ENCODE data around the gene VIPR1.

The VIPR1 gene

GRCh38 chr3:42503957-42504333 is 1.5 kb downstream of the VIPR1 start:
- TF ChIP-seq CTCF (IDR thresholded peaks at IDR 0.05; ENCODE audit: borderline replicate concordance, control extremely low read depth, extremely low read depth, insufficient read depth, missing control alignments) = no peak
- in situ Hi-C loops (cut with MboI; ENCODE audit: low sequenced_read_pairs, unreplicated experiment) = no loop called here
- no peak for DNase-seq (ENCODE audit: low spot score)

GRCh38 chr3:42504334-42505127 is 2.1 kb downstream of the VIPR1 start:
- in situ Hi-C loops (cut with MboI; ENCODE audit: low sequenced_read_pairs, unreplicated experiment) = no loop called here
- no peak for DNase-seq (ENCODE audit: low spot score)
- no peak for TF ChIP-seq CTCF (IDR thresholded peaks at IDR 0.05; ENCODE audit: borderline replicate concordance, control extremely low read depth, extremely low read depth, insufficient read depth, missing control alignments)

GRCh38 chr3:42505128-42505848 is 2.8 kb downstream of the VIPR1 start:
- TF ChIP-seq CTCF (IDR thresholded peaks at IDR 0.05; ENCODE audit: borderline replicate concordance, control extremely low read depth, extremely low read depth, insufficient read depth, missing control alignments) = no peak
- no peak for DNase-seq (ENCODE audit: low spot score)
- in situ Hi-C loops (cut with MboI; ENCODE audit: low sequenced_read_pairs, unreplicated experiment) = no loop called here

GRCh38 chr3:42505849-42506410 is 3.5 kb downstream of the VIPR1 start:
- DNase-seq (ENCODE audit: low spot score) = no peak
- TF ChIP-seq CTCF (IDR thresholded peaks at IDR 0.05; ENCODE audit: borderline replicate concordance, control extremely low read depth, extremely low read depth, insufficient read depth, missing control alignments) = no peak
- in situ Hi-C loops (cut with MboI; ENCODE audit: low sequenced_read_pairs, unreplicated experiment) = no loop called here

- no peak for TF ChIP-seq CTCF (IDR thresholded peaks at IDR 0.05; ENCODE audit: borderline replicate concordance, control extremely low read depth, extremely low read depth, insufficient read depth, missing control alignments)
- in situ Hi-C loops (cut with MboI; ENCODE audit: low sequenced_read_pairs, unreplicated experiment) = no loop called here
- no peak for DNase-seq (ENCODE audit: low spot score)
These were observed 4.8 kb downstream of the VIPR1 start for GRCh38 chr3:42507252-42507651.

- in situ Hi-C loops (cut with MboI; ENCODE audit: low sequenced_read_pairs, unreplicated experiment) = no loop called here
- TF ChIP-seq CTCF (IDR thresholded peaks at IDR 0.05; ENCODE audit: borderline replicate concordance, control extremely low read depth, extremely low read depth, insufficient read depth, missing control alignments) = no peak
- DNase-seq (ENCODE audit: low spot score) = no peak
These were observed 5.4 kb downstream of the VIPR1 start for GRCh38 chr3:42507761-42508335.
